DND-41 (cell line): ENCODE data around the gene CKMT1B.
"Not testable (repeated sequence)": the region's sequence is repeated elsewhere in the genome, so short reads cannot be mapped to it uniquely, and the experiment has no call there.

Experiments
- CTCF ChIP-seq: IDR thresholded peaks from 2 replicates; pipeline ENCODE4 v1.5.1; 2012; ENCODE audit warnings: borderline replicate concordance, low read length, moderate library complexity, mild to moderate bottlenecking; ENCODE audit not compliant: poor library complexity, severe bottlenecking; ENCODE audit errors: extremely low read depth
- EZH2 ChIP-seq: IDR thresholded peaks from 3 replicates; pipeline ENCODE4 v1.6.1; 2012; ENCODE audit warnings: borderline replicate concordance, low read depth, mild to moderate bottlenecking, moderate library complexity, low read length, inconsistent platforms; ENCODE audit not compliant: severe bottlenecking

GRCh38 chr15:43593328-43594190, at the start of gene CKMT1B:
- TF ChIP-seq CTCF, EZH2: not testable (repeated sequence)
